Measurements from ENCODE around the gene PICK1.
"Not testable (repeated sequence)": the region's sequence is repeated elsewhere in the genome, so short reads cannot be mapped to it uniquely, and the experiment has no call there.

DNA sequence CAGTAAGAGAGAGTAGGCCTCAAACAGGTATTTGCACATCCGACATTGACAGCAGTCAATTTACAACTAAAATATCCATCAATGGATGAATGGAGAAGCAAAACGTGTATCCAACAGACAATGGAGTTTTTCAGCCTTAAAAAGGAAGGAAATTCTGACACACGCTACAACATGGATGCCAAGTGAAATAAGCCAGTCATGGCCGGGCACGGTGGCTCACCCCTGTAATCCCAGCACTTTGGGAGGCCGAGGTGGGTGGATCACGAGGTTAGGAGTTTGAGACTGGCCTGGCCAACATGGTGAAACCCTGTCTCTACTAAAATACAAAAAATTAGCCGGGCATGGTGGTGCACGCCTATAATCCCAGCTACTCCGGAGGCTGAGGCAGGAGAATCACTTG is 60.4 kb downstream of the PICK1 start:
- TF ChIP-seq, protein P1, sequence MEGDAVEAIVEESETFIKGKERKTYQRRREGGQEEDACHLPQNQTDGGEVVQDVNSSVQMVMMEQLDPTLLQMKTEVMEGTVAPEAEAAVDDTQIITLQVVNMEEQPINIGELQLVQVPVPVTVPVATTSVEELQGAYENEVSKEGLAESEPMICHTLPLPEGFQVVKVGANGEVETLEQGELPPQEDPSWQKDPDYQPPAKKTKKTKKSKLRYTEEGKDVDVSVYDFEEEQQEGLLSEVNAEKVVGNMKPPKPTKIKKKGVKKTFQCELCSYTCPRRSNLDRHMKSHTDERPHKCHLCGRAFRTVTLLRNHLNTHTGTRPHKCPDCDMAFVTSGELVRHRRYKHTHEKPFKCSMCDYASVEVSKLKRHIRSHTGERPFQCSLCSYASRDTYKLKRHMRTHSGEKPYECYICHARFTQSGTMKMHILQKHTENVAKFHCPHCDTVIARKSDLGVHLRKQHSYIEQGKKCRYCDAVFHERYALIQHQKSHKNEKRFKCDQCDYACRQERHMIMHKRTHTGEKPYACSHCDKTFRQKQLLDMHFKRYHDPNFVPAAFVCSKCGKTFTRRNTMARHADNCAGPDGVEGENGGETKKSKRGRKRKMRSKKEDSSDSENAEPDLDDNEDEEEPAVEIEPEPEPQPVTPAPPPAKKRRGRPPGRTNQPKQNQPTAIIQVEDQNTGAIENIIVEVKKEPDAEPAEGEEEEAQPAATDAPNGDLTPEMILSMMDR (IDR thresholded peaks at IDR 0.05; ENCODE audit: low read depth, low read length) = not testable (repeated sequence)
- not testable (repeated sequence) for TF ChIP-seq POLR2A (IDR thresholded peaks at IDR 0.05; ENCODE audit: extremely low read depth, insufficient read length); MYC (IDR thresholded peaks at IDR 0.05; ENCODE audit: low read depth, low read length)
- TF ChIP-seq, protein P2, sequence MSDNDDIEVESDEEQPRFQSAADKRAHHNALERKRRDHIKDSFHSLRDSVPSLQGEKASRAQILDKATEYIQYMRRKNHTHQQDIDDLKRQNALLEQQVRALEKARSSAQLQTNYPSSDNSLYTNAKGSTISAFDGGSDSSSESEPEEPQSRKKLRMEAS (IDR thresholded peaks at IDR 0.05; ENCODE audit: low read depth, low read length) = not testable (repeated sequence)

All from NB4 (cell line).